Transverse colon (tissue), 4 donors: ENCODE measurements around the gene HNRNPM. TPM values are rescaled to one million over a fixed set of nuclear protein-coding genes. Genes with fewer than 3 reads are reported as not detected.
"Not testable (repeated sequence)": the region's sequence is repeated elsewhere in the genome, so short reads cannot be mapped to it uniquely, and the experiment has no call there.

Source experiments
- DNase-seq: peaks from one replicate; pipeline ENCODE4 v3.0.0-alpha.2; 2019
- H3K27ac ChIP-seq, 4 donors: fragments of 200-600 bp; sonication (generic); 2 replicates each; pipeline ENCODE4 v1.5.1; 2016 to 2018; ENCODE audit warnings: inconsistent platforms in 4 of 4
- H3K27me3 ChIP-seq: fragments of 200-600 bp; sonication (generic); 2 replicates; pipeline ENCODE4 v1.5.1; 2017; ENCODE audit warnings: inconsistent platforms
- H3K36me3 ChIP-seq, 4 donors: fragments of 200-600 bp; sonication (generic); 2 replicates each; pipeline ENCODE4 v1.5.1; 2017 to 2019; ENCODE audit warnings: inconsistent platforms in 4 of 4
- H3K4me1 ChIP-seq, 4 donors: fragments of 200-600 bp; sonication (generic); 2 replicates each; pipeline ENCODE4 v1.5.1; 2017 to 2020; ENCODE audit warnings: inconsistent platforms in 4 of 4
- H3K4me3 ChIP-seq, 4 donors: fragments of 200-600 bp; sonication (generic); 1 replicate in 1 of 4; 2 replicates in 3 of 4; pipeline versions ENCODE4 v1.5.1 to v1.6.1; 2017 to 2019; ENCODE audit warnings: inconsistent platforms in 4 of 4
- H3K9me3 ChIP-seq, 2 donors: fragments of 200-600 bp; sonication (generic); 2 replicates each; pipeline ENCODE4 v1.5.1; 2017 to 2019; ENCODE audit warnings: inconsistent platforms in 2 of 2
- EP300 ChIP-seq: sonication (generic); formaldehyde crosslinking; IDR thresholded peaks from one replicate; pipeline ENCODE4 v1.6.1; 2017; ENCODE audit warnings: antibody characterized with exemption, low read depth
- POLR2A ChIP-seq: fragments of 450-650 bp; IDR thresholded peaks from one replicate; pipeline ENCODE4 v1.6.1; 2016; ENCODE audit warnings: antibody characterized with exemption, mild to moderate bottlenecking, moderate library complexity
- POLR2AphosphoS5 ChIP-seq, 3 donors: sonication (generic); formaldehyde crosslinking; IDR thresholded peaks; one replicate each; pipeline ENCODE4 v1.6.1; 2016; ENCODE audit warnings: antibody characterized with exemption in 3 of 3
- WGBS, 2 donors: methylation state at CpG; one replicate each; pipeline ENCODE4 v1.1.5; 2018; ENCODE audit warnings: low coverage in 1 of 2; 5-methylcytosine and 5-hydroxymethylcytosine counted together
- in situ Hi-C, 4 donors: fragments of 200-750 bp; cut with MboI; loops; one replicate each; pipeline versions ENCODE4 v1.15.0 to v1.15.1; 2017; ENCODE audit warnings: low sequenced_read_pairs in 3 of 4, low pct_ligation_motif_present in 1 of 4, low pct_unique_long_range_greater_than_20kb in 1 of 4
- intact Hi-C: fragments of 100-400 bp; cut with DNase I; formaldehyde crosslinking; loops from one replicate; pipeline ENCODE4 v1.15.1; 2023; ENCODE audit warnings: low total_unique reads
- total RNA-seq, 4 donors: library from RNA; depleted of rRNA; stranded (reverse); fragments of >200 nt; gene quantifications; one replicate each; pipeline ENCODE4 v1.1.0, GENCODE V29; 2016
- TF ChIP-seq, protein P1 (sequence below), 5 experiments: fragments of 200-600 bp in 3 of 5; fragments of 450-650 bp in 2 of 5; sonication (generic) in 3 of 5; IDR thresholded peaks; 1 replicate in 2 of 5; 2 replicates in 3 of 5; pipeline ENCODE4 v1.5.1; 2016 to 2017; ENCODE audit warnings: antibody characterized with exemption in 5 of 5, inconsistent platforms in 3 of 5, mild to moderate bottlenecking in 2 of 5, moderate library complexity in 1 of 5

Gene HNRNPM
- total RNA-seq, 4 donors from 2014 or later = 72.2 to 164 (median 101) TPM

DNA sequence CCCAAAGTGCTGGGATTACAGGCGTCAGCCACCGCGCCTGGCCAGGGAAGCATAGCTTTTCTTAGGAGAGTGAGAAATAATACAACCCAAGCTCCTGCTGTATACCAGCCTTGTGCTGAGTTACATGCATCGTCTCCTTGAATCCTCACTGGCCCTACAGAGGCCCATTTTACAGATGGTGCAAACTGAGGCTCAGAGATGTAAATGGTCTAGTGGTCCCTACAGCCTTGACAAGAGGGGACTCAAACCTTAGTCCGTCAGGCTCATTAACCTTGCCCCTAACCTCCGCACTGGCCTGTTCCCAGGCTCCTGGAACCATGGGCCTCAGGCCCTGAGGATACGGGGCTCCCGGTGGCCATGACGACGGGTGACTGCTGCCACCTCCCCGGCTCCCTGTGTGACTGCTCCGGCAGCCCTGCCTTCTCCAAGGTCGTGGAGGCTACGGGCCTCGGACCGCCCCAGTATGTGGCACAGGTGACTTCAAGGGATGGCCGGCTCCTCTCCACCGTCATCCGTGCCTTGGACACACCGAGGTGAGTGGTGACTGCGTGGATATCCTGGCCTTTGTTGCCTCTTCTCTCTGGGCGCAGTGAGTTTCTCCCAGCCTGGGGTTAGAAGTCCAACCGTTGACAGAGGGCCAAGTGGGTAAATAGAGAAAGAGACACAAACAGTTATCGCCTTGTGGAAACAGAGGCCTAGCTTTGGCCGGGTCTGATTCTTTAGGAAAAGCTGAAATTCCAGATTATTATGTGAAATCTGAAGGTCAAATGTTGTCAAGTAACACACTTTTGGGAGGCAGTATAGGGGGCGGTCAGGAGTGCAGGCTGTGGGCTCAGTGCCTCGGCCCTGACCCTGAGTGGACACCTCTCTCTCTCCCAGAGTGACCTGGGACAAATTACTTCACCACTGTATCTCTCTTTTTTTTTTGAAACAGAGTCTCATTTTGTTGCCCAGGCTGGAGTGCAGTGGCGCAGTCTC, 23.0 kb upstream of the HNRNPM start:
- intact Hi-C loops (no loop called here), in situ Hi-C loops (loop anchor here in 1 of 4 donors (25.0 kb wide), 1 partner anchor 91 kb away; the partner anchor contains the start of genes PRAM1 and ZNF414)
- Histone ChIP-seq H3K27me3 (no peaks in the 10 kb centered on the region), H3K4me3 (no peak overlapping the region), H3K27ac (no peak overlapping the region), H3K9me3 (no peaks in the 10 kb centered on the region), H3K36me3 (peaks cover 0 to 6% (median 0%) of the 10 kb centered on the region in 4 donors), H3K4me1 (peaks cover 0 to 29% (median 11%) of the 10 kb centered on the region in 4 donors)
- 60 to 94% methylated on average over 3 to 28 of the region's 28 CpGs for WGBS, 2 donors
- no peak for TF ChIP-seq POLR2A
- TF ChIP-seq EP300 = no peak
- TF ChIP-seq, protein P1, sequence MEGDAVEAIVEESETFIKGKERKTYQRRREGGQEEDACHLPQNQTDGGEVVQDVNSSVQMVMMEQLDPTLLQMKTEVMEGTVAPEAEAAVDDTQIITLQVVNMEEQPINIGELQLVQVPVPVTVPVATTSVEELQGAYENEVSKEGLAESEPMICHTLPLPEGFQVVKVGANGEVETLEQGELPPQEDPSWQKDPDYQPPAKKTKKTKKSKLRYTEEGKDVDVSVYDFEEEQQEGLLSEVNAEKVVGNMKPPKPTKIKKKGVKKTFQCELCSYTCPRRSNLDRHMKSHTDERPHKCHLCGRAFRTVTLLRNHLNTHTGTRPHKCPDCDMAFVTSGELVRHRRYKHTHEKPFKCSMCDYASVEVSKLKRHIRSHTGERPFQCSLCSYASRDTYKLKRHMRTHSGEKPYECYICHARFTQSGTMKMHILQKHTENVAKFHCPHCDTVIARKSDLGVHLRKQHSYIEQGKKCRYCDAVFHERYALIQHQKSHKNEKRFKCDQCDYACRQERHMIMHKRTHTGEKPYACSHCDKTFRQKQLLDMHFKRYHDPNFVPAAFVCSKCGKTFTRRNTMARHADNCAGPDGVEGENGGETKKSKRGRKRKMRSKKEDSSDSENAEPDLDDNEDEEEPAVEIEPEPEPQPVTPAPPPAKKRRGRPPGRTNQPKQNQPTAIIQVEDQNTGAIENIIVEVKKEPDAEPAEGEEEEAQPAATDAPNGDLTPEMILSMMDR (IDR thresholded peaks at IDR 0.05) = no peak
- no peak for TF ChIP-seq POLR2AphosphoS5 (IDR thresholded peaks at IDR 0.05)
- no peak for DNase-seq

DNA sequence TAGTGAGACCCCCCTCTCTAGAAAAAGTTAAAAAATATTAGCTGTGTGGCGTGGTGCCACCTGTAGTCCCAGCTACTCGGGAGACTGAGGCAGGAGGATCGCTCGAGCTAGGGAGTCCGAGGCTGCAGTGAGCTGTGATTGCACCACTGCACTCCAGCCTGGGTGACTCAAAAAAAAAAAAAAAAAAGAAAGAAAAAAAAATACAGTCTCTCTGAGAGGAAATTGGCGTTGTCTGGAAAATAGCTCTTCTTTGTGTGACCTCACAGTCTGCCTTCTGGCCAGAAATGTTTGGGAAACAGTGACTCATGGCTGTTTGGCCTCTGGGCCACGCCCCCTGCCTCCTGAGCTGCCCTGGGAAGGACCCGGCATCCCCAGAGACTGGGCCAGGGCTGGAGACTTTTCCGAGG, 21.0 kb upstream of the HNRNPM start:
- Histone ChIP-seq H3K36me3 (peaks cover 0 to 6% (median 0%) of the 10 kb centered on the region in 4 donors), H3K27ac (peak overlapping the region; percentile 80 to 88 (median 85)), H3K27me3 (no peaks in the 10 kb centered on the region), H3K4me3 (no peak overlapping the region), H3K9me3 (no peaks in the 10 kb centered on the region), H3K4me1 (peaks cover 0 to 20% (median 8%) of the 10 kb centered on the region in 4 donors)
- WGBS, 2 donors = 47% methylated on average over 9 of the region's 9 CpGs; no CpG with 5 or more reads in 1 of the 2 donors
- TF ChIP-seq EP300 (peak; percentile 70), POLR2A (no peak), POLR2AphosphoS5 (IDR thresholded peaks at IDR 0.05) (peak; percentile 57 to 81 (median 78))
- TF ChIP-seq, protein P1 (IDR thresholded peaks at IDR 0.05) = no peak
- peak; percentile 84 for DNase-seq
- intact Hi-C loops = no loop called here
- in situ Hi-C loops = loop anchor here in 1 of 4 donors (25.0 kb wide), 1 partner anchor 88 kb away; the partner anchor contains the start of genes PRAM1 and ZNF414

DNA sequence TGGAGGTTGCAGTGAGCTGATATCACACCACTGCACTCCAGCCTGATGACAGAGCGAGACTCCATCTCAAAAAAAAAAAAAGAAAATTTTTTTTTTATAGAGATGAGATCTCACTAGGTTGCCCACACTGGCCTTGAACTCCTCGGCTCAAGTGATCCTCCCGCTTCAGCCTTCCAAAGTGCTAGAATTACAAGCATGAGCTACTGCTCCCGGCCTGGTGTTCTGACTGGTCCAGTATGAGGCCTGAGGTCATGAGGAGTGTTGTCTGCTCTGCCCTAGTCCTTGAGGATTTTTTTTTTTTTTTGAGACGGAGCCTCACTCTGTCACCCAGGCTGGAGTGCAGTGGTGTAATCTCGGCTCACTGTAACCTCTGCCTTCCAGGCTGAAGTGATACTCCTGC, 19.4 kb upstream of the HNRNPM start:
- intact Hi-C loops, H3K27me3 ChIP-seq, DNase-seq, H3K9me3 ChIP-seq, in situ Hi-C loops, H3K4me3 ChIP-seq, H3K36me3 ChIP-seq: not testable (repeated sequence)
- Histone ChIP-seq H3K4me1 (peaks cover 0 to 20% (median 8%) of the 10 kb centered on the region in 4 donors), H3K27ac (peak overlapping the region in 2 of 4 donors; percentile 86 to 88)
- 88 to 90% methylated on average over 3 to 6 of the region's 6 CpGs for WGBS, 2 donors

DNA sequence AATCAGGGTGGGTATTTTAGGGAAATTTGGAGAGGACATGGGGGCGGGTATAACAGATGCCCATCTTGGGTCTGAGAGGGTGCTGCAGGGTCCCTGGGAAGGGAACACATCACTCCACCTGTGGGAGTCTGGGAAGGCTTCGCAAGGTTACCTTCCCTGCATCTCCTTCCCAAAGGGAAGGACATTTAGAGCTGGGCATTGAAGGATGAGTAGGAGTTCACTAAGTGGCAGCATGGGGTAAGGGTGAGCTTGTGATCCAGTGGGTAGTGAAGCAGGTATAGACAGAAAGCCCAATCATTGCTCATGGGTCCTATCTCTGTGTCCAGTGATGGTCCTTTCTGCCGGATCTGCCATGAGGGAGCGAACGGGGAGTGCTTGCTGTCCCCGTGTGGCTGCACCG, 18.5 kb upstream of the HNRNPM start:
- no peaks in the 10 kb centered on the region for H3K27me3 ChIP-seq
- in situ Hi-C loops = no loop called here
- no peak for DNase-seq
- H3K4me3 ChIP-seq = no peak overlapping the region
- TF ChIP-seq POLR2A (no peak), EP300 (no peak), POLR2AphosphoS5 (IDR thresholded peaks at IDR 0.05) (no peak)
- TF ChIP-seq, protein P1 (IDR thresholded peaks at IDR 0.05) = no peak
- WGBS, 2 donors = 93 to 99% methylated on average over 2 to 7 of the region's 7 CpGs
- no peaks in the 10 kb centered on the region for H3K9me3 ChIP-seq
- H3K4me1 ChIP-seq = peaks cover 0 to 20% (median 8%) of the 10 kb centered on the region in 4 donors
- H3K27ac ChIP-seq = no peak overlapping the region
- intact Hi-C loops = no loop called here
- H3K36me3 ChIP-seq = peaks cover 0 to 6% (median 0%) of the 10 kb centered on the region in 4 donors
